H9 (cell line): ENCODE data around the gene KCNG3. TPM values are rescaled to one million over a fixed set of nuclear protein-coding genes. Genes with fewer than 3 reads are reported as not detected.

Experiments used
- DNase-seq: peaks from one replicate; pipeline ENCODE4 v3.0.0-alpha.2; 2017
- H2AFZ ChIP-seq: one replicate; pipeline ENCODE4 v1.6.1; 2013; ENCODE audit warnings: mild to moderate bottlenecking, low read length, control low read depth, moderate library complexity
- H2AK5ac ChIP-seq: 2 replicates; pipeline ENCODE4 v1.6.1; 2013; ENCODE audit warnings: low read length, control low read depth, mixed read lengths; ENCODE audit not compliant: insufficient read length
- H2BK120ac ChIP-seq: one replicate; pipeline ENCODE4 v1.6.1; 2013; ENCODE audit warnings: low read depth, mild to moderate bottlenecking, low read length, control low read depth, inconsistent platforms; ENCODE audit not compliant: poor library complexity, severe bottlenecking
- H2BK12ac ChIP-seq: 2 replicates; pipeline ENCODE4 v1.6.1; 2013; ENCODE audit warnings: low read length, control low read depth, mixed read lengths, low read depth; ENCODE audit not compliant: insufficient read length
- H2BK15ac ChIP-seq: 2 replicates; pipeline ENCODE4 v1.6.1; 2013; ENCODE audit warnings: low read depth, low read length, control low read depth
- H2BK20ac ChIP-seq: one replicate; pipeline ENCODE4 v1.6.1; 2013; ENCODE audit warnings: low read depth, mild to moderate bottlenecking, low read length, control low read depth, inconsistent platforms; ENCODE audit not compliant: poor library complexity, severe bottlenecking
- H2BK5ac ChIP-seq: 2 replicates; pipeline ENCODE4 v1.6.1; 2013; ENCODE audit warnings: low read length, control low read depth, mixed read lengths; ENCODE audit not compliant: insufficient read length
- H3K14ac ChIP-seq: 2 replicates; pipeline ENCODE4 v1.6.1; 2013; ENCODE audit warnings: low read length, control low read depth; ENCODE audit not compliant: insufficient read depth
- H3K18ac ChIP-seq: 2 replicates; pipeline ENCODE4 v1.6.1; 2013; ENCODE audit warnings: low read depth, mild to moderate bottlenecking, mixed read lengths, low read length, control low read depth; ENCODE audit not compliant: insufficient read length
- H3K23ac ChIP-seq: 2 replicates; pipeline ENCODE4 v1.6.1; 2013; ENCODE audit warnings: low read length, control low read depth, mixed read lengths, low read depth; ENCODE audit not compliant: insufficient read length
- H3K23me2 ChIP-seq: 2 replicates; pipeline ENCODE4 v1.6.1; 2013; ENCODE audit warnings: low read depth, mild to moderate bottlenecking, mixed read lengths, low read length, control low read depth; ENCODE audit not compliant: insufficient read length, poor library complexity, severe bottlenecking
- H3K27ac ChIP-seq: 2 replicates; pipeline ENCODE4 v1.5.1; 2013; ENCODE audit warnings: low read length, control low read depth, mixed read lengths, low read depth; ENCODE audit not compliant: insufficient read length
- H3K27me3 ChIP-seq: 2 replicates; pipeline ENCODE4 v1.6.1; 2013; ENCODE audit warnings: low read length, control low read depth, inconsistent platforms; ENCODE audit not compliant: insufficient read depth
- H3K4ac ChIP-seq: 2 replicates; pipeline ENCODE4 v1.6.1; 2013; ENCODE audit warnings: low read depth, mild to moderate bottlenecking, control low read depth, inconsistent platforms, low read length, moderate library complexity
- H3K4me1 ChIP-seq: 2 replicates; pipeline ENCODE4 v1.6.1; 2013; ENCODE audit warnings: low read length, control low read depth, inconsistent platforms; ENCODE audit not compliant: insufficient read depth
- H3K4me2 ChIP-seq: 2 replicates; pipeline ENCODE4 v1.6.1; 2013; ENCODE audit warnings: low read length, control low read depth, mixed read lengths; ENCODE audit not compliant: insufficient read length, insufficient read depth
- H3K56ac ChIP-seq: 2 replicates; pipeline ENCODE4 v1.6.1; 2013; ENCODE audit warnings: low read depth, mild to moderate bottlenecking, mixed read lengths, low read length, control low read depth; ENCODE audit not compliant: insufficient read length
- H3K79me1 ChIP-seq: 2 replicates; pipeline ENCODE4 v1.6.1; 2013; ENCODE audit warnings: low read depth, mild to moderate bottlenecking, moderate library complexity, low read length, control low read depth, inconsistent platforms; ENCODE audit not compliant: insufficient read depth, poor library complexity, severe bottlenecking
- H3K79me2 ChIP-seq: 2 replicates; pipeline ENCODE4 v1.6.1; 2013; ENCODE audit warnings: low read length, control low read depth, inconsistent platforms; ENCODE audit not compliant: insufficient read depth
- H3K9ac ChIP-seq: 2 replicates; pipeline ENCODE4 v1.6.1; 2013; ENCODE audit warnings: low read length, control low read depth, mixed read lengths; ENCODE audit not compliant: insufficient read length; ENCODE audit errors: extremely low read depth
- H3K9me3 ChIP-seq: one replicate; pipeline ENCODE4 v1.6.1; 2013; ENCODE audit warnings: low read depth, low read length, inconsistent platforms; ENCODE audit not compliant: control insufficient read depth
- H3T11ph ChIP-seq: one replicate; pipeline ENCODE4 v1.6.1; 2013; ENCODE audit warnings: mild to moderate bottlenecking, low read length, control low read depth, inconsistent platforms
- H4K20me1 ChIP-seq: one replicate; pipeline ENCODE4 v1.6.1; 2013; ENCODE audit not compliant: control insufficient read depth, insufficient read length, insufficient read depth
- H4K5ac ChIP-seq: 2 replicates; pipeline ENCODE4 v1.6.1; 2013; ENCODE audit warnings: low read depth, mild to moderate bottlenecking, mixed read lengths, low read length, control low read depth; ENCODE audit not compliant: insufficient read length
- H4K8ac ChIP-seq: replicated peaks from 2 replicates; pipeline ENCODE4 v1.6.1; 2013; ENCODE audit warnings: low read length, control low read depth, mixed read lengths, low read depth; ENCODE audit not compliant: insufficient read length
- H4K91ac ChIP-seq: 2 replicates; pipeline ENCODE4 v1.6.1; 2013; ENCODE audit warnings: low read depth, mild to moderate bottlenecking, moderate library complexity, mixed read lengths, low read length, control low read depth; ENCODE audit not compliant: insufficient read length
- H3K27ac Mint-ChIP-seq, 3 experiments: 2 replicates in 2 of 3; 3 replicates in 1 of 3; pipeline ENCODE4 v1.8.0; 2020 to 2021; ENCODE audit warnings: mixed read lengths in 3 of 3, mild to moderate bottlenecking in 1 of 3, moderate library complexity in 1 of 3
- H3K27me3 Mint-ChIP-seq: 2 replicates; pipeline ENCODE4 v1.8.0; 2021; ENCODE audit warnings: low read depth, mild to moderate bottlenecking, moderate library complexity, mixed read lengths
- H3K36me3 Mint-ChIP-seq, 3 experiments: 2 replicates in 2 of 3; 3 replicates in 1 of 3; pipeline ENCODE4 v1.8.0; 2020 to 2021; ENCODE audit warnings: low read depth in 3 of 3, mixed read lengths in 3 of 3; ENCODE audit not compliant: insufficient read depth in 1 of 3
- H3K4me1 Mint-ChIP-seq, 2 experiments: 2 replicates each; pipeline ENCODE4 v1.8.0; 2020; ENCODE audit warnings: mixed read lengths in 2 of 2
- H3K4me3 Mint-ChIP-seq, 2 experiments: 2 replicates in 1 of 2; 3 replicates in 1 of 2; pipeline ENCODE4 v1.8.0; 2020 to 2021; ENCODE audit warnings: mild to moderate bottlenecking in 2 of 2, mixed read lengths in 2 of 2, moderate library complexity in 1 of 2
- H3K9me3 Mint-ChIP-seq, 2 experiments: 2 replicates in 1 of 2; 3 replicates in 1 of 2; pipeline ENCODE4 v1.8.0; 2020; ENCODE audit warnings: mild to moderate bottlenecking in 2 of 2, mixed read lengths in 2 of 2, moderate library complexity in 1 of 2
- WGBS: extraction: QIAGEN DNeasy Blood & Tissue Kit; methylation state at CpG from one replicate; pipeline ENCODE4 v1.1.7; 2013; ENCODE audit warnings: missing lambda C conversion rate, low lambda C conversion rate, mixed read lengths; ENCODE audit not compliant: insufficient read length; ENCODE audit errors: extremely low coverage; 5-methylcytosine and 5-hydroxymethylcytosine counted together
- total RNA-seq: library from RNA; stranded (reverse); gene quantifications from 2 replicates; pipeline ENCODE4 v1.2.1, GENCODE V29; 2021
- TF ChIP-seq, protein P1 (sequence below): fragments of 200-600 bp; sonication (generic); conservative IDR thresholded peaks from 3 replicates; pipeline ENCODE4 v1.8.0; 2021; ENCODE audit warnings: antibody characterized with exemption, mild to moderate bottlenecking

KCNG3 gene
- total RNA-seq, 1 experiment from 2014 or later, result 16.5 TPM

- Histone ChIP-seq H3K27me3 (no peaks in the 10 kb centered on the region), H2BK12ac (no peak overlapping the region), H3K79me2 (no peaks in the 10 kb centered on the region), H3K27ac (no peak overlapping the region), H2BK20ac (no peak overlapping the region), H2BK120ac (no peak overlapping the region), H4K91ac (no peak overlapping the region), H3K4me2 (no peak overlapping the region), H3K9ac (no peak overlapping the region), H3K56ac (no peak overlapping the region), H2BK15ac (no peak overlapping the region), H2AFZ (no peak overlapping the region), H3K23ac (no peak overlapping the region), H3K4me1 (no peaks in the 10 kb centered on the region), H3K79me1 (no peaks in the 10 kb centered on the region), H3K9me3 (no peaks in the 10 kb centered on the region), H3K4ac (no peak overlapping the region), H4K5ac (no peak overlapping the region), H2AK5ac (no peak overlapping the region), H3K23me2 (no peaks in the 10 kb centered on the region), H3K14ac (no peak overlapping the region), H3T11ph (no peak overlapping the region), H4K8ac (no peak overlapping the region), H3K18ac (no peak overlapping the region), H2BK5ac (no peak overlapping the region), H4K20me1 (no peaks in the 10 kb centered on the region)
- Mint-ChIP-seq H3K27me3 (no peaks in the 10 kb centered on the region), H3K27ac (no peak overlapping the region), H3K4me3 (no peak overlapping the region), H3K4me1 (no peaks in the 10 kb centered on the region; a peak in 2 of 4 replicates), H3K36me3 (peaks cover 0 to 2% (median under 1%) of the 10 kb centered on the region in 3 experiments; a peak in 3 of 7 replicates), H3K9me3 (no peaks in the 10 kb centered on the region)
- DNase-seq, result no peak
- WGBS, result no CpG with 5 or more reads among the region's 2 CpGs
- TF ChIP-seq, protein P1, sequence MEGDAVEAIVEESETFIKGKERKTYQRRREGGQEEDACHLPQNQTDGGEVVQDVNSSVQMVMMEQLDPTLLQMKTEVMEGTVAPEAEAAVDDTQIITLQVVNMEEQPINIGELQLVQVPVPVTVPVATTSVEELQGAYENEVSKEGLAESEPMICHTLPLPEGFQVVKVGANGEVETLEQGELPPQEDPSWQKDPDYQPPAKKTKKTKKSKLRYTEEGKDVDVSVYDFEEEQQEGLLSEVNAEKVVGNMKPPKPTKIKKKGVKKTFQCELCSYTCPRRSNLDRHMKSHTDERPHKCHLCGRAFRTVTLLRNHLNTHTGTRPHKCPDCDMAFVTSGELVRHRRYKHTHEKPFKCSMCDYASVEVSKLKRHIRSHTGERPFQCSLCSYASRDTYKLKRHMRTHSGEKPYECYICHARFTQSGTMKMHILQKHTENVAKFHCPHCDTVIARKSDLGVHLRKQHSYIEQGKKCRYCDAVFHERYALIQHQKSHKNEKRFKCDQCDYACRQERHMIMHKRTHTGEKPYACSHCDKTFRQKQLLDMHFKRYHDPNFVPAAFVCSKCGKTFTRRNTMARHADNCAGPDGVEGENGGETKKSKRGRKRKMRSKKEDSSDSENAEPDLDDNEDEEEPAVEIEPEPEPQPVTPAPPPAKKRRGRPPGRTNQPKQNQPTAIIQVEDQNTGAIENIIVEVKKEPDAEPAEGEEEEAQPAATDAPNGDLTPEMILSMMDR, result no peak
Observed at GRCh38 chr2:42435628-42436027, 58.2 kb downstream of the KCNG3 start.
